ENCODE measurements around the gene SNPH.

DNA sequence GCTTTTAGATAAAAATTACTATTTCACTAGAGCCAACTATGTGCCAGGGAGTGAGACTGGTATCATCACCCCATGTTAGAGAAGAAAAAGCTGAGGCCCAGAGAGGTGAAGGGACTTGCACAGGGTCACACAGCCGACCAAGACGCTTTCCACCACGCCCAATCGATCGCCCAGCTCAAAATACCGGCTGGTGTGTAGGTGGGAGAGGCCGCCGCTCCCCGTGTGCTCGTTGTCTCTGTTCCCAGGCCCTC lies 253 bp upstream of the SNPH start:
- no peak for TF ChIP-seq EZH2 (IDR thresholded peaks at IDR 0.05; ENCODE audit: insufficient read depth, poor library complexity, severe bottlenecking)
- no peak for TF ChIP-seq EZH2phosphoT487 (IDR thresholded peaks at IDR 0.05; ENCODE audit: insufficient read depth, low read depth)

Data from GM23248 (cell line).